Measurements from ENCODE around the gene RTN4RL1.
A peak's percentile ranks its signal among the peaks of the same experiment; 100 is the strongest.

RTN4RL1 gene

DNA sequence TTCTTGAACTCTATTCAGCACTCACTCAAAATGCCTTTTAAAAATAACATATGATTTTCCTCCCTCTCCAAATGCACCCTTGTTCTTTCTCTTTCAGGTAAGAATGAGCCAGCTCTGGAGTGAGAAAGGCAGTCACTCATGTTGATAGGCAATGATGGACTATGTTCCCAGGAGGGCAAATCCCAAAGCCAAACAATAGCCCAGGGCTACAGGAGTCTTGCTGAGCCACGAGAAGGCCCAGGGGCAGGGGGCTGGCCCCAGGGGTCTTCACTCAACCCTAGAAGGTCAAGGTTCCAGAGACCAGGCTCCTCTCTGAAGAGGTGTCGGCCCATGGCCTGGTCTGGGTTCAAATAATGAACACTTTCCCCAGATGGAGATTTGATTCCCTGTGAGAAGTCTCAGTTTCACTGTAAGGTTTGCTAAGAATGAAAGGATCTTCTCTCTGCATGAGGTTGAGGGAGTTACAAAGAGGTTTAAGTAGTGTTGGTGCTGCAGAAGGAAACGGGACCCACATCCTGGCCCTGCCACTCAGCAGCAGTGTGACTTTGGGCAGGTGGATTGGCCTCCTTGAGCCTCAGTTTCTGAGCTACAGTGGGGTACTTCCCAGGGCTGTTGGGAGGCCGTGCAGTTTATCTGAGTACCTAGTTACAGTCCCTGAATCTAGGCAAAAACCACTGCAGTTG is 49.0 kb downstream of the RTN4RL1 start:
- no peak for FAIRE-seq

DNA sequence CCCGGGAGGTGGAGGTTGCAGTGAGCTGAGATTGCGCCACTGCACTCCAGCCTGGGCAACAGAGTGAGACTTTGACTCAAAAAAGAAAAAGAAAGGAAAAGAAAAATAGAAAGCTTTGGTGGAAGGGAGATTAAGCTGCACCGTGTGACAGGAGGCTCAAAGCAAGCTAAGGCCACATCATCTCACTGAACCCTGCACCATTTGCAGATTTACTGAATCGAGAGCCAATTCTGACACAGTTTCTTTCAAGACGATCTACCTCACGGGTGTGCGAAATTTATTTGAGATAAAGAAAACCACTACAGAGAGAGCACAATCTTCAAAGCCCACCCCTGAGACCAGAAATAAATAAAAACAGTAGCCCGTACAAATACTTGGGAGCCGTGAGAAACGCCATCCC is 49.6 kb downstream of the RTN4RL1 start:
- FAIRE-seq = no peak

DNA sequence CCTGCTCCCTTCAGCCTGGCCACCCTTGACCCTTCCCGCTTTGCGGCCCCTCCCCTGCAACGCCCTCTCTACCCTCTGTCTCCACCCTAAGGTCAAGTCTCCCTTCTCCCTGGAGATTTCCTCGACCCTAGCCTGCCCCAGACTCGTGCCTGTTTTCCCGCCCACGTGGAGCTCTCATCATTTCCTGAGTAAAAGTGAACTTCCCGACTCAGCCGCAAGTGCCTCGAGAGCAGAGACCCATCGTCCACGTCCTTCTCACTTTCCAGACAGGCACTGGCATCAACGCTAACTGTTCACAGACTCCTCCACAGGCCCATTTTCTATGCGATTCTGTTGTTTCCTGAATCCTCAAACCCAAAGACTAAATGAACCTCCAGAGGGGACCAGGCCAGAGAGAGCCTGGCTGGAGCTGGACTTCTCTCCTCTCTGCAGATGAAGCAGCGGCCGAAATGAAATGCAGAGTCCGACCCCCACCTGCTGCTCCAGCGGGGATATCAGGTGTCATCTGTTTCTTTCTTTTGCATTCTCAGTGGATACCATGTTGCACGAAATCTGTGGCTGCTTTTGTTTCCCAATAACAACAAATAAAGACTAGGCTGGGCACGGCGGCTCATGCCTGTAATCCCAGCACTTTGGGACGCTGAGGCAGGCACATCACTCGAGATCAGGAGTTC is 52.5 kb downstream of the RTN4RL1 start:
- no peak for FAIRE-seq

DNA sequence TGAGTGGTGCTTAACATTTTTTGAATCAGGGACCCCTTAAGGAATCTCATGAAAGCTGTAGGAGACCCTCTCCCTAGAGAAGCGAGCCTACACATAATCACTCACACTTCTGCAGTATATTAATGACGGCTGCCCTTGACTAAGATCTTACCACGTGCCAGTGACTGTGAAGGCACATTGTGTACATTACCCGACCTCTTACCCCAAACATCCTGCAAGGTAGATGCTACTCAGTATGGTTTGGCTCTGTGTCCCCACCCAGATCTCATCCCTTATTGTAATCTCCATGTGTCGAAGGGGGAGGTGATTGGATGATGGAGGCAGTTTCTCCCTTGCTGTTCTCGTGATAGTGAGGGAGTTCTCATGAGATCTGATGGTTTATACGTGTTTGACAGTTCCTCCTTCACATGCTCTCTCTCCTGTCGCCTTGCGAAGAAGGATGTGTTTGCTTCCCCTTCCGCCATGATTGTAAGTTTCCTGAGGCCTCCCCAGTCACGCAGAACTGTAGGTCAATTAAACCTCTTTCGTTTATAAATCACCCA is 54.2 kb downstream of the RTN4RL1 start:
- FAIRE-seq = no peak

DNA sequence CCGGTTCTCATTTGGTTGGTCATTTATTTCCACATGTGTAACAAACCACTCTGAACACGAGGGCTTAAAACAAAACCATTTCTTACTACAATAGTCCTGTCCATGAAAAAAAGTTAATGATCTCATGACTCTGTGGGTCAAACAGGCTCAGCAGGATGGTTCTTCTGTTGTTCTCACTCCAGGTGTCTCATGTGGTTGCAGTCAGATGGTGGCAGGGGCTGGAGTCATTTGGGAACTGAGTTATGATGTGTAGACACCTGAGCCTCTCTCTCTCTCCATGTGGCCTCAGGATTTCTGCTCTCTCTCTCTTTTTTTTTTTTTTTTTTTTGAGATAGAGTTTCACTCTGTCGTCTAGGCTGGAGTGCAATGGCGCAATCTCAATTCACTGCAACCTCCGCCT is 55.4 kb downstream of the RTN4RL1 start:
- FAIRE-seq = no peak

DNA sequence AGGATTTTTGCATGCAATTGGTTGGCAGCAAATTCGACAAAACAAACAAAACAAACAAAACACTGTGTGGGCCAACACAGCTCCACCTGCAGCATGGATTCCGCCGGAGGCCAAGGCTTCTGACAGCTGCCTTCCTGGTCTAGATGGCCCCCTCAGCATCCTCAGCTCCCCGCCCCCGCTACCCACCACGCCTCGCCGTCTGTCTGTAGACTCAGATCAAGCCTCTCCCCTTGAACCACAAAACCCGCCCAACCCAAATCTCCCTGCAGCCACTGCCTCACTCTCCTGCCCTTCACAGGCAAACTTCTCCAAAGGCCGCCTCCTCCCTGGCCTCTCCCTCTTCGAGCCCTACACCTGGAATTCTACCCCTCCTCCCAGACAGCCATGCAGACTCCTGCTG is 57.9 kb downstream of the RTN4RL1 start:
- FAIRE-seq = peak; percentile 40

DNA sequence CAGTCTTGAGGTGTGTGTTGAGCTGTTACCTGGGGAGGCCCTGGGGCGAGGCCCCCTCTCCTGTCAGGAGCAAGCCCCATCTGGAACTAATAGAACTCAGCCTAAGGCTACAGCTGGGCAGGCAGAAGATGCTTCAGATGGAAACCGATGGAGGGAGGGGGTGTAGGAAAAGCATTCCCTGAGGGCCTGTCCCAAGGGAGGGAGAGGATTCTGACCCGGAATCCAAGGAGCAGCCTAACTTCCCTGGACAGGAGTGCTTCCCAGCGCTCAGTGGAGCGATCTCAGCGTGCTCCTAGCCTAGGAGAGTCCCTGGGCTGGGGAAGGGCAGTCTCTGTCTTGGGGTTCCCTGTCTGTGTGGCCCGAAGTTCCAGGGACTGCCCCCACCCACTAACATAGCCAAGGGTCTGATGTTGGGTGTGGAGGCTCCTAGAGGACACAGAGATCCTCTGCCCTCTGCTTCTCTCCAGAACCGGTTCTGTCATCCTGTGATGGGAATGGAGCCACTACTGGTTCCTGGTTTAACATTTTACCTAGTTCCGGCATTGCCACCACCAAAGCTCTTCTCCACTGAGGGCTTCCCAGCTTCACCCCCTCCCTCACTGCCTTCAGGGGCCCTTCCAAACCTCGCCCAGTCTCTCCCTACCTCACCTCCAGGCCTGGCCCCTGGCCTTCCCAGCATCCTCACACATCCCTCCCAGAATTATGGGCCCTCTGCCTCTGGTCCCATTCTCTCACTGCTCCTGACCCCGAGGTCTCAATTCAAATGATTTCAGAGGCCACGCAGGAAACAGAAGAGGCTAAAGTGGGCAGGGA is 58.7 kb downstream of the RTN4RL1 start:
- FAIRE-seq = no peak

DNA sequence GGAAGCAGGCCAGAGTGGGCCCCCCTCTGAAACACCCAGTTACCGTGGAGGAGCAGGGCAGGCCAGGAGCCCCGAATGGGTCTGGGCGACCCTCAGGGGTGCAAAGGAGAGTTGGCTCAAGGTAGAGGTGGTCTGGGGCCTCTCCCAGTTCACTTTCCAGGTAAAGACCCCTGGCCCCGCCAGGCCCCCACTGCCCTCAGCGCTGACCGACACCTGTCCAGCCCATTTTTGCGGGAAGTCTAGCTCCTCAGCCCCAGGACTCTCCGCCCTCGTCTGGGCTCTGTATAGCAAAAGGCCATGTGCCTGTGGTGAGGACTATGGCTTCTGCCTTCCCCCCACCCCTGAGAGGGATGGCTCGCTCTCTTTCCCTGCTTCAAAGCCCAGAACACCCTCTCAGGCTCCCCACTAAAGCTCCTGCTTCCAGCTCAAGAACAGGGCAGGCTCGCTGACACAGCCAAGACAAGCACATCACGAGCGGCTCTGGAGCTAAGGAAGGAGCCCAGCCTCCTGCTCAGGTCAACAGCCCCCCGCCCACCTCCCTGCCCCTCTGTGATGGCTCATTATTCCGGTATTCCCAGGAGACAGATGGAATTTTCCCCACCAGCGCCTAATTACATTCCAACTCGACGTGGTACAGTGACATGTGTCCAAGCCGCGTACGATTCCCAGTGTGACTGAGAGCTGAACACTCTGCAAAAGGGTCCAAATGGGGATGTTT is 59.4 kb downstream of the RTN4RL1 start:
- peak; percentile 67 for FAIRE-seq

DNA sequence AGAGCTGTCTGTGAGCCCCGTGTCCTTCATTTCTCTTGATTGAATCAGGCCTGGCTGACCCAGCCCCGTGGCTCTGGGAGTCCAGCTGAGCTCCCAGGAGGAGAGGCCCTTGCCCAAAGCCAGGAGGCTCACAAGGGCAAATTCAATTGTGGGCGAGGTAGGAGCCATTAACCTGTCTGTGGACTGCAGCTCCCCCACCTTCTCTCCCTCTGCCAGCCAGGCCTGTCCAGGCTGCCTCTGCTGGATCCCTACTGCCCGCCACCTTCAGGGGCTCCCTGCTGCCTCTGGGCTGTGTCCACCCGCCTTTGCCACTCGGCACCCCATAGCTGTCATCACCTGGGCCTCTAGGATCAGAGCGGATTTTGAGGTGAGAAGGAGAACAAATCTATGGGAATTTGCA is 61.9 kb downstream of the RTN4RL1 start:
- FAIRE-seq = no peak

DNA sequence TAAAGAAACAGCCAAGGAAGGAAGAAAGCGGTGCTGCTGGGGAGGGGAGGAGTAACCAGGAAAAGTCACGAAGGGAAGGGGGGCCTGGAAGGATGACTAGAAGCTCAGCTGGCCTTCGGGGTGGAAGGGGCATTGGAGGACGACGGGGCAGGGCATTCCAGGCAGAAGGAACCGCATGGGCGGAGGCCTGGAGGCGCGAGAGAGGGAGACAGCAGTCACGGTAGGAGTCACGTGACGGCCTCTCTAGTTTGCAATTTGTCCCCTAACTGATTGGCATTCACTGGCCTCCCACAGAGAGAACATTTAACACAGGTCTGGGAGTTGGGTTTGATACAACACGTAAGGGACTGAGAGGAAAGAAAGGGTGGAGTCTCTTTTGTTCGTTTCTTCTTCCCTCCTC is 63.9 kb downstream of the RTN4RL1 start:
- no peak for FAIRE-seq

DNA sequence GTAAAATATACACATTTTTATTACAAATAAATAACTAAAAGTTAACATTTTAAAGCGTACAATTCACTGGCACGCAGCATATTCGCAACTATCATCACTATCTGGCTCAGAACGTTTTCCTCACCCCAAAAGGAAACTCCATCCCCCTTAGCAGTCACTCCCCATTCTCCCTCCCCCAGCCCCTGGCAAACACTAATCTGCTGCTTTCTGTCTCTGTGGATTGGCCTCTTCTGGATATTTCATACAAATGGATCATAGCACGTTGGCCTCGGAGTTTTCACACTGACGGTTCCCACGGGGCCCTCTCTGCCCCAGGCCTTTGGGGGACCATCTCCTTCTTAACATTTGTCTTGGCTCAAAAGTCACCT is 64.6 kb downstream of the RTN4RL1 start:
- FAIRE-seq = no peak

DNA sequence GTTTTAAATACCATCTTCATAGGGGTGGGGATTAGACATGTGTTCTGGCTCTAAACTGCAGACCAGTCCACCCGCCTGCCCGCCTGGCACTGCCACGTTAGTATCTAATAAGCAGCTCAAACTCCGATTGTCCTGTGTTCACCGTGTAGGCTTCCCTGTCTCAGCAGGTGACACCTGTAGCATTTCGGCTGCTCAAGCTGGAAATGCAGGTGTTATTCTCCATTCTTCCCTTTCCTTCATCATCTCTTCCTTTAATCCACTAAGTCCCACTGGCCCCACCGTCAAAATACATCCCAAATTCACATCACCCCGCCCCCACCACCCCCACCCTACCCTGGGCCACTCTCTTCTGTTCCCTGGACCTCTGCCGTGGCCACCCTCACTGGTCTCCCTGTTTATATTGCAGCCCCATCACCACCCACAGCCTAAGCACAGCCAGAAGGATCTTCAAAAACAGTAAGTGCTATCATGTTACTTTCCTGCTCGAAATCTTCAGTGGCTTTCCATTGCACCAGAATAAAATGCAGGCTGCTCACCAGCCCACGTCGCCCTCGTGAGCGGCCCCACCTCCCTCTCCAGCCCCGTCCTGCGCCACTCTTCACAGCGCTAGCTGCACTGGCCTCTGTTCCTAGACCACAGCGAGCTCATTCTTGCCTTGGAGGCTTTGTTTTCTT is 65.1 kb downstream of the RTN4RL1 start:
- no peak for FAIRE-seq

DNA sequence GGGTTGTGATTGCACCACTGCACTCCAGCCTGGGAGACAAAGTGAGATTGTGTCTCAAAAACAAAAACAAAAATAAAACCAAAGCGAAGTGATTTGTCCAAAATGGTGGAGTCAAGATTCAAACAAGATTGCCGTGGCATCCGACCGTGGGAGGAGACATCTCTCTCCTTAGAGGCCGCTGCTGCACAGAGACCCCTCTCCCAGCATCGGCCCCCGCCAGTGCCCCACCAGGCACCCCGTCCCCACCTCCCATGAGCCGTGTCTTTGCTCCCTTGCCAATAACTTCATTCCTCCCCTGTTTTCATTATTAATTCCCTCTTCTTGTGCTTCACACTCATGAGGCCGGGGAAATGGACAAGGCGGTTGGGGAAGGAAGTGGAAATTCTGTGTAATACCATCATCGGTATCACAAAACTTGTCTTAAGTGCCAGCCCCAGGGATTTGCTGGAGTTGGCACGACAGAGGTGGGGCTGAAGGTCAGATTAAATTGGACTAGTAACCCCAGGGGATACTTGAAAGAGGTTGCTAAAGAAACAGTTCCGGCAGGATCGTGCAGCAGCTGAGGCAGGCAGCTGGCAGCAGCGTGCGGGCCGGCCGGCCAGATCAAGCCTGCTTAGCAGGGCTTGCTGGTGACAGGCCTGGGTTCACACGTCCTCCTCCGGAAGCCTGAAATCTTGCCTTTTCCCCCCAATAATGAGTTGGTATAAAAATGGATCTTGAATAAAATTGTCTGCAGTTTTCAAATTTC is 66.8 kb downstream of the RTN4RL1 start:
- no peak for FAIRE-seq

DNA sequence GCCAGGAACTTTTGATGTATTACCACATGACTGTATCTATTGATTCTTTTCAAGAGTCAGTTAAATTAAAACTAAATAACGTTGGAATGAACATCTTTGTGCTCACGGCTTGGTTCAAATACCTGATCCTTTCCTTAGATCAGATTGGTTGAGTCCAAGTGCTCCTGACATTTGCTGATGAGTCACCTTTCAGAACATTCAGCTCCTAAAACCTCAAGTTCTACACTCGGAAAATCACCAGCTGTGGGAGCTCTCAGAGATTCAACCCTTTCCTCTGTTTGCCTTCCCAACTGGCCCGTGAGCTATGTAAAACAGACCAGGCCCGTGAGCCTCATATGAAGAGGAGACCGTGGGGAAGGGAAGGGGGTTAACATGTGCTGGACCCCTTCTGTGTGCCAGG is 68.1 kb downstream of the RTN4RL1 start:
- no peak for FAIRE-seq

DNA sequence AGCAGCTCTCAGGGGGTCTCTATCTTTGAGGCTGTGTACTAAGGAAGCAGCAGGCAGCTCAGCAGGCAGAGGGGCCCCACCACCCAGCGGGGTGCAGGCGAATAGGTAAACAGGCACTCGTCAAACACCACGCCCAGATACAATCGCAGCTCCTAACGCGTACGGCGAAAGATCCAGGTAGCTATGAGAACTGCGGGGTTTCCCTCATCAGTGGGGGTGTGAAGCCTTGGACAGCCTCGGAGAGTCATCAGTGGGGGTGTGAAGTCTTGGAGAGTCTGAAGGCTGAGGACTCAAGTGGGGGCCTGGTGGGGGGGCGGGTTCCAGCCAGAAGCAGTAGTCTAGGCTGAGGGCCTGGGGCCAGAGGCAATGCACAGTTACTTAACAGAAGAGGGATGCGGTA is 69.0 kb downstream of the RTN4RL1 start:
- FAIRE-seq = no peak

DNA sequence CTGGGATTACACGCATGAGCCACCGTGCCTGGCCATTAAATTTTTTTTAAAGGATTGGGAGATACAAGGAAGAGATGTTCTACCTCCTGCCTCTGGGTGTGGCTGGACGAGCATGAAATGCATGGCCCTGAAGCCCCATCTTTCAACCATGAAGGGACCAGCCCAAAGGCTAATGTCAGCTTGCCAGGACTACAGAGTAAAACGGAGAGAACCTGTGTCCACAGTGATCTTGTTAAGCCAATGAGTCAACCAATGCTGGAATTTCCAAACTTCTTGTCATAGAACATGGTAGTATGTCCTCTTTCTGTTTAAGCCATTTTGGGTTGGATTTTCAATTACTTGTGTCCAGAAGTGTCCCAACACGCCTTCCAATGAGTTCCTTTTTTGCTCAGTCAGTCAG is 71.3 kb downstream of the RTN4RL1 start:
- FAIRE-seq = no peak

DNA sequence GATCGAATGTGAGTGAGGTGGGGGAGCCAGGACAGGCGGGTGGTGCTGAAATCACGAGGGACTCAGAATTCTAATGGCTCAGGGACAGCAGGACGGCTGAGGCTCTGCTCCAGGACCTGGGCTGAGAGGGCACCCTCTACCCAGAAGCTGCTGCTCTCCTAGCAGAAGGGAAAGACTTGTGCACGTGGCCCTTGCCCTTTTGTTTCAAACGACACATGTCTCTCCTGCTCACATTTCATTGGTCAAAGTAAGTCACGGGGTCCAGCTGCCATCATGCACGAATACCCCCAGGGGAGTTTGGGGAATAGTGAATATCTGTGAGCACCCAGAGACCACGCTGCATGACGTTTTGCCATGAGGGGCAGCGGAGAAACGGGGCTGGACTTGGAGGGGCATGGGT is 73.2 kb downstream of the RTN4RL1 start:
- no peak for FAIRE-seq

DNA sequence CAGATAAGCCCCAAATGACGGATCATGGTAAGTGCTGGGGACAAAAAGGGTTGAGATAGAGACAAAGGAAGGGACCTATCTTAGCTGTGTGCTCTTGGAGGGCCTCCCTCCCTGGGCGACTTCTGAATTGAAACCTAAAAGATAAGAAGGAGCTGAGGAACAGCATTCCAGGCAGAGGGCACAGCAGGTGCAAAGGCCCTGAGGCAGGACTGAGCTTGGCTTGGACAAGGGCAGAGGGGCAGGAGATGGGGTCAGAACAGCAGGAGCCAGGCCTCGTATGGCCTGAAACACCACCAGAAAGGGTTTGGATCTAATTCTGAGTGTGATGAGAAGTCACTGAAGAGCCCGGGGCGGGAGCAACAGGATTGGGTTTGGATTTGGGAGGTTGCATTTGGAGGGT is 75.4 kb downstream of the RTN4RL1 start:
- FAIRE-seq = no peak

DNA sequence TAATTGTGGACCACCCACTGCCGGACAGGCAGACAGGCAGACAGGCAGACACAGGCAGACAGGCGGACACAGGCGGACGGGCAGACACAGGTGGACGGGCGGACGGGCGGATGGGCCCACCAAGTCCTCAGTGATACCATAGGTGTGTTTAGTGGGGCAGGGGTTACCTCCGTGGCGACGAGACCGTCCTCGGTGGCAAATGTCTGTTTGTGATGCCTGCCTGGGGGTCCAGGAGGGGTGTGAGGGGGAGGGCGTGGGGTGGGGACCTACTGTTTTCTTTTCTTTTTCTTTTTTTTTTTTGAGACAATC is 76.7 kb downstream of the RTN4RL1 start:
- no peak for FAIRE-seq

DNA sequence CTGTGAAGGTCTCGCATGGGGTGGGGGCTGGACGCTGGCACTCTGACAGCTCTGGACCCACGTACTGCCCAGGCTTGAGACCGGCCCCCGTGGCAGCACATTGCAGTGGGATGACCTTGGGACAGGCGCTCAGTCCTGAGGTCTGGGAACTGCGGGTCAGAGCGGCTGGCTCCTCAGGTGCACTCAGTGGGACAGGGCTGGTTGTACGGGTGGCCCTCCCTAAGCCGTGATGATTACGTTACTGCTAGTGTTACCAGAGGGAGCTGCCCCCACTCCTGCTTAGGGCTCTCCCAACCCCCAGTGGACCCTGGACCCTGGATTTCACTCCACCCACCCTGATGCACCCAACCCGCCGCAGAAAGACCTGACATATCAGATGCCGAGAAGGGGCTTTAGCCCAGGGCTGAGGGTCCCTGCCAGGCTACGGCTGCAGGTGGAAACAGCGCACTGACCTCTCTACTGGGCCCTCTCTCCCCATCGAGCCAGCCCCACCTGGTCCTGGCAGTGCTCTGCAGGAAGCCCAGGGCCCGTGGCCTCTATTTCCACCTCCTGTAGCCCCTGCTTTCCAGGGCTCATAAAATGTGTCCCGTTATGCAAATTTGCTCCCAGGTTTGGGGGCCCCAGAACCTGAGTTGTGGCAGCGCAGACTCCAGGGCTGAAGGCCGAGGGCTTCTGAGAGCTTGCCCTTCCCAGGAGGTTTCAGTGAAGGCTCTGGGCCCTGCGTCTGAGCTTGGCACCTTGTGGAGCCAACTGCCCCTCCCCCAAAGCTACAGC is 77.2 kb downstream of the RTN4RL1 start:
- no peak for FAIRE-seq

DNA sequence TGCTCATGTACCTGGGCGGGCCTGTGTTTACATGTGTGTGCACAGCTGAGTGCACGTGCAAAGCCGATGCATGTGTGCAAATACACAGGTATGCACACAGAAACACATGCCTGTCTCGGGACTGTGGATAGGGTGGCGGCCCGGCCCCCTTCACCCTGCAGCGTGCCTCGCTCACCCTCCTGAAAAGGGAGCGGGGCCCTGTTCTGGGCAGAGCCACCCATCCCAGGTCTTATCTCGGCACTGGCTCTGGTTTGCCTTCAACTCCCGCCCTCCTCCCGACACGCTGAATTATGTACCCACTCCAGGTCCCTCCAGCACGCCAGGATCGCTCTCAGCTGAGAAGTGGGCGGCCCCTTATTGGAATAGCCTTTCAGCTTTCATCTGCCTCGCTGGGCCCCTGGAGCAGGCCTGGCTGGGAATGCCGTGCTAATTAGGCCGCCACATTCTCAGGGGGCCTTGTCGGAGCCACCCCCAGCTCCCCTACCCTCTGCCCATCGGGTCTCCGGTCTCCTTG is 77.8 kb downstream of the RTN4RL1 start:
- no peak for FAIRE-seq
